Activated CD8-positive, alpha-beta memory T cell treated with anti-CD3 and anti-CD28 coated beads for 1 hour (primary cell): Measurements from ENCODE around the gene C14orf132.

ENCODE experiments used
- DNase-seq, 2 donors: peaks; one replicate each; pipeline ENCODE4 v3.0.0-alpha.2; 2020; ENCODE audit warnings: low read depth in 1 of 2; ENCODE audit errors: extremely low read depth in 1 of 2

Gene C14orf132

DNA sequence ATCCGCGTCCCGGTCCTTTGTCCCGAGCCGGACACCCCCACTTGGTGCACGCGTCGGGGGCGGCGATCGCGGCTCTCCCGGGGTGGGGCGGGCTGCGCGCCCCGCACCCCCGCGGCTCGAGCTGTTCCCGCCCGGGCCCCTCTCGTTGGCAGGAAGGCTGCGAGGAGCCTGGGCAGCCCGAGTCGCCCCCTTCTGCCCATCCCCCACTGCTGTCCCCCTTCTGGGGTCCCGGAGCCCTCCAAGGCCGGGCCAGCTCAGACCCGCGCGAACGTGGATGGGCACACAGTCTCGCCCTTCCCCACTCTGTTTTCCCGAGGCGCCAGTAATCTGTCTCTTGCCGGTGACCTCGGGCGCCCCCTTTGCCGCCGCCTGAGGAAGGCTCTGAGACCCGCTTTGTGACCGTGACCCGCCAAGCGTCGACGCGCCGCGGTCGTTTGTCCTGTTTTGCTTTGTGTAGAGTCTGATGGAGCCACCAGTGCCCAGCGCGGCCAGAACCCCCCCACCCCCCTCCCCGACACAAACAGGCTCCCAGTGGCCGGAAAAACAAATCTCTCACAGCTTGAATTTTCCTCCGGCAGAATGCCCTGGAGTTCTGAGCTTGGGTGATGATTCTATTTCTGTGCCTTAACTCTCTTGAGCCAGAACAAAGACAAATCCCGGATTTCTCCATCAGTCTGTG is 610 bp downstream of the C14orf132 start:
- no peak for DNase-seq

DNA sequence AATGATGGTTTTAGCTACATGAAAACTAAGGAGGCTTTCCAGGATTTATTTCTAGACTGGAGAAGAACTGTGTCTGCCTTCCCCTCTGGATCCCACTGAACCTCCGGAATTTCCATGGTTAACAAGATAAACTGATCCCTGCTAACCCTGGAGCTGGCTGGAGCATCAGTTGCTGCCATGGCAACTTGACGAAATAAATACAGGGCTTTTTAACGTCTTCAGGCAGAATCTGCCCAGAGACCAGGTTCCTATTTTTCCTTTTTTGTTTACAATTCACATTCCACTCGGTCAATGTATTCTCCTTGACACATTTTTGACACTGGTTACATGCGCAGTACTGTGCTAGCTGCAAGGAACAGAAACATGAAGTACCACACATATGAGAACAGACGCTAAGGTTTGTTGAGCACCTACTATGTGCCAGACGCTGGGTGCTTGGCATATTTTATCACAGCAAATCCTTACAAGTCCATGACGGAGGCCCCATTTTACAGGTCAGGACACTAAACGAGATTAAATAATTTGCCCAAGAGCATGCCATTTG is 1.7 kb downstream of the C14orf132 start:
- DNase-seq = no peak

GRCh38 chr14:96042248-96042930 is 3.2 kb downstream of the C14orf132 start:
- no peak for DNase-seq

DNA sequence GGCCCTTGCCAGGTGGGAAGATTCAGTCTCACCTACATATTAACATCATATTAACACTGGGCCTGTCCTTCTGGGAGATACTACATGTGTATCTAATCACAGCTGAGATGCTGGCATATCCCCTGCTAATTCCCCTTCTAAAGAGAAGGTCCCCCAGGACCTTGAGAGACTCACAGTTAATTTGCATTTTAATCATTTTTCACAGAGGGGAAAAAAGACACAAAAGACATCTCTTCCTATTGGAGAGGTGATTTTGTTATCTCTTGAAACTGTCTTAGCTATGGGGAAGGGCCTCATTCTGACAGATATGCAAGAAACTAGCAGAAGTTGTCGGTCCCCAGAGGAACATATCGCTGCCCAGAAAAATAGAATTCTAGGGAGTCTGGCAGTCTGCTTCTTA is 7.5 kb downstream of the C14orf132 start:
- DNase-seq = no peak

- DNase-seq = no peak
Measured at GRCh38 chr14:96047101-96047500, 7.9 kb downstream of the C14orf132 start.

- no peak for DNase-seq
Measured at GRCh38 chr14:96049932-96050331, 10.8 kb downstream of the C14orf132 start.

DNA sequence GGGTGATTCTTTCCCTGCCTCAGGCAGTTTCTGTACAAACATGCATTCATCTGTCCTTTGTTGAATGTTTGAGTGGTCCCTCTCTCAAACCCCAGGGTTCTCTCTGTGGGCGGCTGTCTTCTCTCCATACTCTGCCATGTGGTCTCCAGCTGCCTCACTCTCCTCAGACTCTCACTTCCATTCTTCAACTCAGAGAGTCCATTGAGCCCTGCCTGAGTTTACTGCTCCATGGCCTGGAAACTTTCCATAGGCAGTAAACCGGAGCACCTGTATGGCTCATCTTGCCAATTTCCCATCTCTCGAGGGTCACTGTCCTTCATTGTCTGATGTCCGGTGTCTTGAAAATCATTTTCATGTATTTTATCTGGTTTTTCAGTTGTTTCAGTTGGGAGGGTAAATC is 11.3 kb downstream of the C14orf132 start:
- no peak for DNase-seq

DNA sequence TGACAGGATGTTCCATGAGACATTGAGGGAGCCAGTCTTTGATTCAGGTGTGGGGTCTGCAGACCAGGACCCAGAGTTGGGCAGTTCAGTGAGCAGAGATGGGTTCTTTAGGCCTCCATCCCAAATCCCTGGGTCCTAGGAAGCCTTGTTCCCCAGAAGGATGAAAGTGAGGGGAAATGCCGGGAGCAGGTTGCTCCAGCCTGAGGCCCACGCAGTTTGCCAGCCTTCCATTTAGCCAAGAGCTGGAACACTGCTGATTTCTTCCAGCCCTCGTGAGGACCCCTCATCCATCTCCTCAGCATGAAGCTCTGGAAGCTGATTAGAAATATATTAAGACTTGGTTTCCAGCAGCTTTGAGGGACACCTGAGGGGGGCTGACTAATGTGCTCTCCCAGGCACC is 12.1 kb downstream of the C14orf132 start:
- no peak for DNase-seq

DNA sequence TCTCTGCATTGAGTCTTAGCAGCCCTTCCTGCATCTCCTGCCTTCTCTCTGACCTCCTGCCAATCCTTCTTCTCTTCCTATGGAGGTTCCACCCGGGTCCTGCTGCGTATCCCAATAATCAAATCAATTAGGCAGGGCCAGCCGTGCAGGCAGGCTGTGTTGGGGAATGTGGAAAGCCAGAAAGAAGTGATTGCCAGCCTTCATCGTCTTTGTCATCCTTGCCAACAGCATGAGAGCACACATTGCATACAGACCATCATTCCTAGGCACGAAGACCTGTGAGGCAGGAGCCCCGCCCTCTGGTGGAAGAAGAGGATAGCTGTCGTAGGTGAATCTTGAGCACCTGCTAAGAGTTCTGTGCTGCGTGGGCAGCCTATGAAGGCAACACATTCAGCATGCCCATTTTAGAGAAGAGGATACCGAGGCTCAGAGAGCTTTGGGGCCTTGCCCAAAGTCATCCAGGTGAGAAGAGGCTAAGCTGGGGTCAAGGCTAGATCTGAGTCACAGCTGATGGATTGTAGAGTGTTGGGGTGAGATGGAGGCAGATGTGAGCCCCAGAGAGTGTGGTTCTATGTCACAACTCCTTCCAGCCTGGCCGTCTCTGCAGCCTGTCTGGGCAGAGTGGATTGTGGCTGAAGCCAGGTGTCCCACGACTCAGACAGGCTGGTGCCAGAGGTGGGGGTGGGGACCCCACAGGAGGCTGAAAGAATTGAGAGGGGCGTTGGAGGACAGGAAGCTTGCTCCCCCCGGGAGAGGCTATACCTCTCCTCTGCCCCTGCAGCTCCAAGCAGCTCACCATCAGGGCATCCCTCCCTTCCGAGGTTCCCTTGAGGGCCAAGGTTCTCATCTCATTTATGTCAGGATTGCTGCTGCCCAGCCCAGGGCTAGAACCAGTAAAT is 12.7 kb downstream of the C14orf132 start:
- no peak for DNase-seq

DNA sequence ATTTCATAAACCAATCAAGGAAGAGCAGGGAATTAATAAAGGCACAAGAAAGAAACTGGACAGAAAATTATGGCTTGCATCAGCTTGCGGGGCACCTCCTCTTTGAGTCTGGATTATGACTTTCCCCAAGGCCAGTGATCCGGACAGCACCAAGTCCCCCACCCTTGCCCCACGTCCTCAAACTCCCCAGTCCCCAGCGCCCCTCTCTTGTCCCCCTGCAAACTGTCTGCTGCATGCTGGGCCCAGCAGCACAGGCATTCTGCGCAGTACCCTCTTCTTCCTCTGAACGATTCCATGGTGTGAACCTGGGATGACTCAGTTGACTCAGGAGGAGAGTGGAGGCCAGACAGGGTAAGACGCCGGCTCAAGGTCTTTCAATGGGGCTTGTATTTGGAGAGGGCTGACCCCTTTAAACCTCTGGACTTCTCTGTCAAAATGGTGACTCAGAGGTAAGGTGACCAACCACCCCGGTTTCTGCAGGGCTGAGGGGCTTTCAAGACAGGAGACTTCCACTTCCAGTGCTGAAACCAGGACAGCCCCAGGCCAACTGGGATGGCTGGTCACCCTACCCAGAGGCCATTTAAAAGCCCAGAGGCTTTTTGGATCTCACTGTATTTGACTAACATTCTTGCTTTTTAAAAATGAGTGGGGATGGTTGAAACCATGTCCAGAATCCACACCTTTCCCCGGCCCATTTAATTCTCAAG is 13.5 kb downstream of the C14orf132 start:
- DNase-seq = no peak

GRCh38 chr14:96053248-96053599 is 14.1 kb downstream of the C14orf132 start:
- no peak for DNase-seq

DNA sequence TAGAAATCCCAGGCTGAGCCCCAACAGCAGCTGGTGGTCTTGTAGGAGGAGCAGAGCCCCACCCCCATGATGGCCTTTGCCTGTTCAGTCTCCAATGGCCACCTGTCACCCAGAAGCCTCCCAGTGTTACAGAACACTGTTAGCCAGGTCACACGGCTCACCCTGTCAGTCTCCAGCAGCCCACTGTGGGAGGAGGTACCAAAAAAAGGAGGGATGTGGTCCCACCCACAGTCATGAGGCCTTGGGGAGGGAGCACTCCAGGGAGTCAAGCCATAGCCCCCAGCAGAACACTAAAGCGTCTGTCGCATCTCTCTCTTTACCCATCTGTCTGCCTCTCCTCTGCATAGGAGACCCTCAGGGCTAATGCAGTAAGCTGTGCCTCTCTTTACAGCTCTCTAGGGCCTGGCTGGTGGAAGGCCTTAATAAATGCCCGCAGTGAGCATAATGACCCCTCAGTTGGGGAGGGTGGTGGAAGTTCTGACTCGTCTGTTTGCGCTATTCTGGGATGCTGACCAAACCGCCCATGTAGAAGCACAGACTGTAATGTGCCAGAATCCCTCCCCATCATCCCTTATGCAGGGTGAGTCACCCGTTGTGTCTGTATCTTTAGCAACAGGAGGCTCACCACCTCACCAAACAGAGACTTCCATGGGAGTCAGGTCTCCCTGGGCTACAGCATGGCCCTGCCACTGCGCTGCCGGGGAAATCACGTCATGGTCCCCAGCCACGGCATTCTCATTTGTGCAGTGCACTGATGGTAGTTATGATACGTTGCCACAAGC is 14.6 kb downstream of the C14orf132 start:
- DNase-seq = no peak

GRCh38 chr14:96054661-96055060 is 15.5 kb downstream of the C14orf132 start:
- DNase-seq = no peak

DNA sequence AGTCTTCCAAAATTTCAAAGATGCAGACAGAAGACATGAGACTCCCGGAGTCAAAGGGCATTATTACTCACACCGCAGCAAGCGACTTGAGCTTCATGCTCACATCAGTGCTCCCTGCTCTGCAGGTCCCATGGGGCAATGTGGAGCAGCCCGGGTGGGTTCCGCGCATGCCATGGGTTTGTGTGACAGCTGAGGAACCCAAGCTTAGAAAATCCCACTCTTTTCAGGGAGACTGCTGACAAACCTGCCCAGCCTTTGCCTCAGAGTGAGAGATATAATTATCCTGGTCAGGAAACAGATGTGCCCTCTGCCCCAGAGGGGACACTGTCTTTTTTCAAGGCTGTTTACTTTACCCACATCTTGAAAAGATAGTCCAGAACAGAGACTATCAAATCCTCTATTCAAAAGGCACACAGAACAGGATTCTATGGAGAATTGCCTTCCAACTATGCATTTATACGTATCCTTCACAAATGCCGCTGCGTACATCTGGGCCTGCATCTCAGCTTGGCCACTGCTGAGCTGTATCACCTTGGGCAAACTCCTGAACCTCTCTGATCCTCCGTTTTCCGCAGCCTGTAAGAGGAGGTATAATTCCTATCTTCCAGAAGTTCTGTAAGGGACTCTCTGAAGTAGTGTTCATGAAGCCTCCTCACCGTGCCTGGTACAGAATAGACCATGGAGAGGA is 16.0 kb downstream of the C14orf132 start:
- DNase-seq = no peak

DNA sequence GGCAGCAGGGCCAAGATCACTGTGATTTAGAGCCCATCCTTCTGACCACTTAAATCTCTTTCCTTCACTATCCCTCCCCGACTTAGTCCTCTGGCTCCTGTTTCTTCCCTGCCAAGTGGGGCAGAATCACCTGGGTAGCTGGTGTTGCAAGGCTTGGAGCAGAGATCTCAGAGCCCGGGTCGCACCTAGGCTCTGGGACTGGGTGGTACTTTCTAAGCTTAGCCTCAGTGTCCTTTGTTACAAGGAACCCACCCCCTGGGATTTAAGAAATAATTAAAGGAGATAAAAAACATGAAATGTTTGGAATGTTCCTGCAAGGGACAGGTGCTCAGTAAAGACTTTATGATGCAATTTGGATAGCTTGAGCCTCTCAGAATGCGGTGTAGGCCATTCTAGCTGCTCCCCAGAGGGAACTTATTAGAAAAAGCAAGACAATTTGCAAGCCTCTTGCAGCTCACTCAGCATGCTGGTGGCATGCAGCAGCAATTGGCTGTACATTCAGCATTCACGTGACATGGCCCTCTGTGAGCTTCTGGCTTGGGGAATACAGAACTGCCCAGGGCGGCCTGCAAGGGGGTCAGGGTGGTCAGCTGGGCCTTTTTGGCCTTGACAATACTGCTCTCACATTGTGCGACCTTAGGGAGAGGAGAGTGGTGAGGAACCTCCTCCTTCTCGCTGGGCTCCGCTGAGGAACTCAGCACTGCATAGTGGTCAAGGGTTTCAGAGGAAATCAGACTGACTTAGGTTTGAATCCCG is 16.8 kb downstream of the C14orf132 start:
- DNase-seq = no peak

GRCh38 chr14:96056509-96057422 is 17.6 kb downstream of the C14orf132 start:
- DNase-seq = no peak

GRCh38 chr14:96057738-96058137 is 18.6 kb downstream of the C14orf132 start:
- no peak for DNase-seq
